WTC11 (cell line): ENCODE results near the gene LCA5. TPM values are rescaled to one million over a fixed set of nuclear protein-coding genes. Genes with fewer than 3 reads are reported as not detected.
A peak's percentile ranks its signal among the peaks of the same experiment; 100 is the strongest.

Experiments used
- ATAC-seq: fragments of 200-7000 bp; cut with Tn5 transposase; 2 replicates; pipeline ENCODE4 v1.10.0; 2021; ENCODE audit warnings: mild to moderate bottlenecking, moderate library complexity
- CTCF ChIA-PET: fragments of 300-600 bp; sonication (Branson Sonifier 250); formaldehyde crosslinking; loops from one replicate; lab custom pipeline; 2021; ENCODE audit warnings: antibody characterized with exemption; lab: Charles Lee
- POLR2A ChIA-PET: fragments of 350-600 bp; sonication (Branson Sonifier 250); formaldehyde crosslinking; loops from one replicate; lab custom pipeline; 2021; ENCODE audit warnings: antibody characterized with exemption; lab: Charles Lee
- DNase-seq: peaks from one replicate; pipeline ENCODE4 v3.0.0; 2021; ENCODE audit warnings: low spot score
- H3K27ac Mint-ChIP-seq: 2 replicates; pipeline ENCODE4 v1.8.0; 2021; ENCODE audit warnings: mixed read lengths
- H3K27me3 Mint-ChIP-seq: 2 replicates; pipeline ENCODE4 v1.8.0; 2021; ENCODE audit warnings: low read depth, mild to moderate bottlenecking, moderate library complexity, mixed read lengths
- H3K36me3 Mint-ChIP-seq: 2 replicates; pipeline ENCODE4 v1.8.0; 2021; ENCODE audit warnings: mixed read lengths
- H3K4me1 Mint-ChIP-seq: 2 replicates; pipeline ENCODE4 v1.8.0; 2022; ENCODE audit warnings: mixed read lengths
- H3K4me3 Mint-ChIP-seq: 2 replicates; pipeline ENCODE4 v1.8.0; 2021; ENCODE audit warnings: mild to moderate bottlenecking, moderate library complexity, mixed read lengths
- H3K9me3 Mint-ChIP-seq: 2 replicates; pipeline ENCODE4 v1.8.0; 2021; ENCODE audit warnings: mixed read lengths
- CREB1 ChIP-seq: sonication (generic); formaldehyde crosslinking; IDR thresholded peaks from 2 replicates; pipeline ENCODE4 v1.8.0; 2023; ENCODE audit warnings: mild to moderate bottlenecking, missing genetic modification reagents
- CREM ChIP-seq: sonication (generic); formaldehyde crosslinking; IDR thresholded peaks from 2 replicates; pipeline ENCODE4 v1.8.1; 2022; ENCODE audit warnings: mild to moderate bottlenecking, missing genetic modification reagents, moderate library complexity
- GRHL2 ChIP-seq: fragments of 250-450 bp; sonication (Bioruptor Pico); IDR thresholded peaks from 2 replicates; pipeline ENCODE4 v1.8.0; 2022; ENCODE audit warnings: mild to moderate bottlenecking, moderate library complexity; ENCODE audit not compliant: insufficient replicate concordance, severe bottlenecking
- HMGA2 ChIP-seq: fragments of 250-450 bp; sonication (Bioruptor Pico); IDR thresholded peaks from 2 replicates; pipeline ENCODE4 v1.4.0; 2021; ENCODE audit warnings: mild to moderate bottlenecking, moderate library complexity
- JUN ChIP-seq: sonication (generic); formaldehyde crosslinking; IDR thresholded peaks from 2 replicates; pipeline ENCODE4 v1.8.0; 2023; ENCODE audit warnings: mild to moderate bottlenecking, missing genetic modification reagents
- MXD4 ChIP-seq: fragments of 250-450 bp; sonication (Bioruptor Pico); IDR thresholded peaks from 2 replicates; pipeline ENCODE4 v1.8.0; 2021; ENCODE audit warnings: mild to moderate bottlenecking, moderate library complexity, borderline replicate concordance
- MYBL2 ChIP-seq: sonication (generic); formaldehyde crosslinking; IDR thresholded peaks from 2 replicates; pipeline ENCODE4 v1.8.1; 2023; ENCODE audit warnings: mild to moderate bottlenecking, moderate library complexity, missing genetic modification reagents
- NFATC4 ChIP-seq: fragments of 250-450 bp; sonication (Bioruptor Pico); IDR thresholded peaks from 2 replicates; pipeline ENCODE4 v1.9.0; 2021; ENCODE audit warnings: mild to moderate bottlenecking
- NR2C2 ChIP-seq: sonication (generic); formaldehyde crosslinking; IDR thresholded peaks from 2 replicates; pipeline ENCODE4 v1.8.0; 2022; ENCODE audit warnings: mild to moderate bottlenecking, missing genetic modification reagents
- NR3C1 ChIP-seq: sonication (generic); formaldehyde crosslinking; conservative IDR thresholded peaks from 2 replicates; pipeline ENCODE4 v1.8.1; 2023; ENCODE audit warnings: low read depth, mild to moderate bottlenecking, missing genetic modification reagents
- OVOL2 ChIP-seq: fragments of 250-450 bp; sonication (Bioruptor Pico); IDR thresholded peaks from 2 replicates; pipeline ENCODE4 v1.9.0; 2021; ENCODE audit warnings: mild to moderate bottlenecking, borderline replicate concordance
- PRRX2 ChIP-seq: fragments of 250-450 bp; sonication (Bioruptor Pico); IDR thresholded peaks from 2 replicates; pipeline ENCODE4 v1.8.0; 2021; ENCODE audit warnings: mild to moderate bottlenecking
- RELA ChIP-seq: sonication (generic); formaldehyde crosslinking; IDR thresholded peaks from 2 replicates; pipeline ENCODE4 v1.8.1; 2022; ENCODE audit warnings: missing genetic modification reagents, mild to moderate bottlenecking, borderline replicate concordance
- RORB ChIP-seq: fragments of 250-450 bp; sonication (Bioruptor Pico); IDR thresholded peaks from 2 replicates; pipeline ENCODE4 v1.9.0; 2021; ENCODE audit warnings: mild to moderate bottlenecking
- SOX15 ChIP-seq: fragments of 250-450 bp; sonication (Bioruptor Pico); IDR thresholded peaks from 2 replicates; pipeline ENCODE4 v1.9.0; 2021; ENCODE audit warnings: mild to moderate bottlenecking
- ZNF121 ChIP-seq: sonication (generic); formaldehyde crosslinking; IDR thresholded peaks from 2 replicates; pipeline ENCODE4 v1.8.0; 2023; ENCODE audit warnings: missing genetic modification reagents
- ZNF416 ChIP-seq: fragments of 250-450 bp; sonication (Bioruptor Pico); IDR thresholded peaks from 2 replicates; pipeline ENCODE4 v1.9.0; 2021; ENCODE audit warnings: mild to moderate bottlenecking, inconsistent platforms
- total RNA-seq: library from RNA; stranded (reverse); gene quantifications from 3 replicates; pipeline ENCODE4 v1.2.3, GENCODE V29; 2021
- TF ChIP-seq, protein P1 (sequence below): fragments of 250-450 bp; sonication (Bioruptor Pico); IDR thresholded peaks from 2 replicates; pipeline ENCODE4 v2.1.2; 2022; ENCODE audit warnings: mild to moderate bottlenecking, moderate library complexity
- TF ChIP-seq, protein P2 (sequence below): fragments of 250-450 bp; sonication (Bioruptor Pico); IDR thresholded peaks from 2 replicates; pipeline ENCODE4 v1.9.0; 2021; ENCODE audit warnings: moderate library complexity, mild to moderate bottlenecking, inconsistent platforms, borderline replicate concordance
- TF ChIP-seq, protein P3 (sequence below): fragments of 250-450 bp; sonication (Bioruptor Pico); IDR thresholded peaks from 2 replicates; pipeline ENCODE4 v1.9.0; 2021; ENCODE audit warnings: mild to moderate bottlenecking
- TF ChIP-seq, protein P4 (sequence below): sonication (generic); formaldehyde crosslinking; IDR thresholded peaks from 2 replicates; pipeline ENCODE4 v1.8.0; 2022; ENCODE audit warnings: mild to moderate bottlenecking, missing genetic modification reagents
- TF ChIP-seq, protein P5 (sequence below): sonication (generic); formaldehyde crosslinking; IDR thresholded peaks from 2 replicates; pipeline ENCODE4 v1.8.1; 2022; ENCODE audit warnings: mild to moderate bottlenecking, moderate library complexity, missing genetic modification reagents
- TF ChIP-seq, protein P6 (sequence below): sonication (generic); formaldehyde crosslinking; IDR thresholded peaks from 2 replicates; pipeline ENCODE4 v1.8.1; 2023; ENCODE audit warnings: mild to moderate bottlenecking, missing genetic modification reagents, moderate library complexity
- TF ChIP-seq, protein P7 (sequence below): sonication (generic); formaldehyde crosslinking; IDR thresholded peaks from 2 replicates; pipeline ENCODE4 v1.8.1; 2022; ENCODE audit warnings: mild to moderate bottlenecking, missing genetic modification reagents, moderate library complexity, borderline replicate concordance
- TF ChIP-seq, protein P8 (sequence below): sonication (generic); formaldehyde crosslinking; IDR thresholded peaks from 2 replicates; pipeline ENCODE4 v1.8.1; 2022; ENCODE audit warnings: low read depth, missing genetic modification reagents, borderline replicate concordance

The LCA5 gene
- total RNA-seq, 1 experiment from 2014 or later: 3.8 TPM

DNA sequence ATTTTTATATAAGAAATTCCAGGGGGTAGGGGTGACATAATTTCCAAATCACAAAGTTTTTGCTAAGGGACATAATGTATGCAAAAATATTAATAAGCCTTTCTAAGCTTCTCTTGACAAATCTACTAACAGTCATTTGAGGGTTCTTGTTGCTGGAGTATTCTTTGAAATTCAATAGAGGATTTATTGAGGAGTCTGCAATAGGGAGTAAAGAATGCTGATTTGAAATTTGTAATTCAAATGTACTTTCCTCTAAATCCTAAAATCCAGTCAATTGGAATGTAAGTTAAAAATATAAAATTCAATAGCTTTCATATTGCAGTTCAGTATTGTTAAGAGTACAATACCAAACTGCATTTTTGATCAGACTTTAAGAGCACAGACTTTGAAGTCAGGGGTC is 17.1 kb upstream of the LCA5 start:
- TF ChIP-seq RORB (no peak), JUN (no peak), NFATC4 (CRISPR knock-in tag) (no peak), SOX15 (no peak), ZNF121 (CRISPR knock-in tag) (no peak), NR2C2 (CRISPR knock-in tag) (no peak)
- TF ChIP-seq, protein P1, sequence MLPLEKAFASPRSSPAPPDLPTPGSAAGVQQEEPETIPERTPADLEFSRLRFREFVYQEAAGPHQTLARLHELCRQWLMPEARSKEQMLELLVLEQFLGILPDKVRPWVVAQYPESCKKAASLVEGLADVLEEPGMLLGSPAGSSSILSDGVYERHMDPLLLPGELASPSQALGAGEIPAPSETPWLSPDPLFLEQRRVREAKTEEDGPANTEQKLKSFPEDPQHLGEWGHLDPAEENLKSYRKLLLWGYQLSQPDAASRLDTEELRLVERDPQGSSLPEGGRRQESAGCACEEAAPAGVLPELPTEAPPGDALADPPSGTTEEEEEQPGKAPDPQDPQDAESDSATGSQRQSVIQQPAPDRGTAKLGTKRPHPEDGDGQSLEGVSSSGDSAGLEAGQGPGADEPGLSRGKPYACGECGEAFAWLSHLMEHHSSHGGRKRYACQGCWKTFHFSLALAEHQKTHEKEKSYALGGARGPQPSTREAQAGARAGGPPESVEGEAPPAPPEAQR: no peak
- TF ChIP-seq, protein P2, sequence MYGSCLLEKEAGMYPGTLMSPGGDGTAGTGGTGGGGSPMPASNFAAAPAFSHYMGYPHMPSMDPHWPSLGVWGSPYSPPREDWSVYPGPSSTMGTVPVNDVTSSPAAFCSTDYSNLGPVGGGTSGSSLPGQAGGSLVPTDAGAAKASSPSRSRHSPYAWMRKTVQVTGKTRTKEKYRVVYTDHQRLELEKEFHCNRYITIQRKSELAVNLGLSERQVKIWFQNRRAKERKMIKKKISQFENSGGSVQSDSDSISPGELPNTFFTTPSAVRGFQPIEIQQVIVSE: no peak
- TF ChIP-seq, protein P3, sequence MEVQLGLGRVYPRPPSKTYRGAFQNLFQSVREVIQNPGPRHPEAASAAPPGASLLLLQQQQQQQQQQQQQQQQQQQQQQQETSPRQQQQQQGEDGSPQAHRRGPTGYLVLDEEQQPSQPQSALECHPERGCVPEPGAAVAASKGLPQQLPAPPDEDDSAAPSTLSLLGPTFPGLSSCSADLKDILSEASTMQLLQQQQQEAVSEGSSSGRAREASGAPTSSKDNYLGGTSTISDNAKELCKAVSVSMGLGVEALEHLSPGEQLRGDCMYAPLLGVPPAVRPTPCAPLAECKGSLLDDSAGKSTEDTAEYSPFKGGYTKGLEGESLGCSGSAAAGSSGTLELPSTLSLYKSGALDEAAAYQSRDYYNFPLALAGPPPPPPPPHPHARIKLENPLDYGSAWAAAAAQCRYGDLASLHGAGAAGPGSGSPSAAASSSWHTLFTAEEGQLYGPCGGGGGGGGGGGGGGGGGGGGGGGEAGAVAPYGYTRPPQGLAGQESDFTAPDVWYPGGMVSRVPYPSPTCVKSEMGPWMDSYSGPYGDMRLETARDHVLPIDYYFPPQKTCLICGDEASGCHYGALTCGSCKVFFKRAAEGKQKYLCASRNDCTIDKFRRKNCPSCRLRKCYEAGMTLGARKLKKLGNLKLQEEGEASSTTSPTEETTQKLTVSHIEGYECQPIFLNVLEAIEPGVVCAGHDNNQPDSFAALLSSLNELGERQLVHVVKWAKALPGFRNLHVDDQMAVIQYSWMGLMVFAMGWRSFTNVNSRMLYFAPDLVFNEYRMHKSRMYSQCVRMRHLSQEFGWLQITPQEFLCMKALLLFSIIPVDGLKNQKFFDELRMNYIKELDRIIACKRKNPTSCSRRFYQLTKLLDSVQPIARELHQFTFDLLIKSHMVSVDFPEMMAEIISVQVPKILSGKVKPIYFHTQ (CRISPR knock-in tag): no peak
- TF ChIP-seq, protein P4, sequence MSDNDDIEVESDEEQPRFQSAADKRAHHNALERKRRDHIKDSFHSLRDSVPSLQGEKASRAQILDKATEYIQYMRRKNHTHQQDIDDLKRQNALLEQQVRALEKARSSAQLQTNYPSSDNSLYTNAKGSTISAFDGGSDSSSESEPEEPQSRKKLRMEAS (CRISPR knock-in tag): no peak

DNA sequence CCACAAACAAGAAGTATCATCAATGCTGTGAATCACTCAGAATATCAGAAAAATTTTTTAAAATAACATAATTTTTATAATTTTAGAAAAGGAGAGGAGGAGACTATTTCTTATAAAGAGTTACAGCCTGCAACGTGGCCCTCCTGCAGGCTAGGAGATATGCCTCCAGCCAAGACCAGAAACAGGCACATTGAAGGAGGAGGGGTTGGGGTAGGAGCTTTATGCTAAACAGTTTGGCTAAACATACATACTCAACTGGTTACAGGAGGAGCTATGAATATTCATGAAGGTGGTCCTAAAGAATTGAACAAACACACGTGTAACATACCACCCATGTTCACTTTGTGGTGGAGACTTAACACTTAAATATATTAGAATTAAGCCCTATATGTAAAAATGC is 14.2 kb upstream of the LCA5 start:
- Mint-ChIP-seq H3K27ac (no peak overlapping the region), H3K4me1 (peaks cover 8% of the 10 kb centered on the region), H3K4me3 (no peak overlapping the region), H3K36me3 (peaks cover 4% of the 10 kb centered on the region), H3K27me3 (no peaks in the 10 kb centered on the region), H3K9me3 (no peaks in the 10 kb centered on the region)
- ATAC-seq (peak; percentile 46; the same call in 1 of the 2 replicates), DNase-seq (no peak)
- TF ChIP-seq HMGA2 (CRISPR knock-in tag): no peak
- no peak for TF ChIP-seq NR2C2 (CRISPR knock-in tag)
- no peak for TF ChIP-seq NR3C1
- no peak for TF ChIP-seq RELA (CRISPR knock-in tag)
- no peak for TF ChIP-seq MXD4 (CRISPR knock-in tag)
- no peak for TF ChIP-seq MYBL2 (CRISPR knock-in tag)
- no peak for TF ChIP-seq GRHL2 (CRISPR knock-in tag)
- CTCF ChIA-PET: no interaction called here
- POLR2A ChIA-PET: no interaction called here

More for the DNA sequence above, 17.1 kb upstream of the LCA5 start:
- ChIA-PET POLR2A (no interaction called here), CTCF (no interaction called here)
- Mint-ChIP-seq H3K4me3 (no peak overlapping the region), H3K9me3 (no peaks in the 10 kb centered on the region), H3K36me3 (no peaks in the 10 kb centered on the region; the same call in none of the 2 replicates), H3K27me3 (no peaks in the 10 kb centered on the region), H3K4me1 (peaks cover 7% of the 10 kb centered on the region), H3K27ac (no peak overlapping the region)
- DNase-seq (no peak), ATAC-seq (no peak)

DNA sequence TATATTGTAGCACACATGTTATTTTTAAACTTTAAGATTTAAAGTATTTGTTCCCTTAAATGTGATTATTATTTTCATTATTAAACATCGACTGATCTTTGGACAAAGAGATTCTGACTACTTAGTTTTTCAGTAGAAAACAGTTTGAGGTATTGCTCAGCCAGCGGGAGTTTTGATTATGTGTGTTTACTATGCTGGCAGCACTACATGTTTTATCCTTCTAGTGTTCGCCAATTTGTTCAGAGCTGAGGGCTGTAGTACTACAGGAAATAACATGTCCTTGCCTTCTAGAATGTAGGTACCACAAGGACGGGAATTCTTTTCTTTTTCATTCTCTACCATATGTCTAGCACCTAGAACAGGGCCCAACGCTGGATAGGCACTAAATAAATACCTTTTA is 11.1 kb upstream of the LCA5 start:
- no peak overlapping the region for H3K4me3 Mint-ChIP-seq
- H3K27me3 Mint-ChIP-seq: no peaks in the 10 kb centered on the region
- DNase-seq (no peak), ATAC-seq (no peak)
- no peak overlapping the region for H3K27ac Mint-ChIP-seq
- CTCF ChIA-PET: no interaction called here
- H3K36me3 Mint-ChIP-seq: peaks cover 4% of the 10 kb centered on the region
- POLR2A ChIA-PET: no interaction called here
- H3K4me1 Mint-ChIP-seq: peaks cover 30% of the 10 kb centered on the region
- no peaks in the 10 kb centered on the region for H3K9me3 Mint-ChIP-seq
- TF ChIP-seq CREB1: no peak
- TF ChIP-seq OVOL2 (CRISPR knock-in tag): no peak
- TF ChIP-seq, protein P5, sequence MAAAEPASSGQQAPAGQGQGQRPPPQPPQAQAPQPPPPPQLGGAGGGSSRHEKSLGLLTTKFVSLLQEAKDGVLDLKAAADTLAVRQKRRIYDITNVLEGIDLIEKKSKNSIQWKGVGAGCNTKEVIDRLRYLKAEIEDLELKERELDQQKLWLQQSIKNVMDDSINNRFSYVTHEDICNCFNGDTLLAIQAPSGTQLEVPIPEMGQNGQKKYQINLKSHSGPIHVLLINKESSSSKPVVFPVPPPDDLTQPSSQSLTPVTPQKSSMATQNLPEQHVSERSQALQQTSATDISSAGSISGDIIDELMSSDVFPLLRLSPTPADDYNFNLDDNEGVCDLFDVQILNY: no peak
- TF ChIP-seq CREM (CRISPR knock-in tag): no peak
- TF ChIP-seq, protein P6, sequence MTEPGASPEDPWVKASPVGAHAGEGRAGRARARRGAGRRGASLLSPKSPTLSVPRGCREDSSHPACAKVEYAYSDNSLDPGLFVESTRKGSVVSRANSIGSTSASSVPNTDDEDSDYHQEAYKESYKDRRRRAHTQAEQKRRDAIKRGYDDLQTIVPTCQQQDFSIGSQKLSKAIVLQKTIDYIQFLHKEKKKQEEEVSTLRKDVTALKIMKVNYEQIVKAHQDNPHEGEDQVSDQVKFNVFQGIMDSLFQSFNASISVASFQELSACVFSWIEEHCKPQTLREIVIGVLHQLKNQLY (CRISPR knock-in tag): no peak
- TF ChIP-seq, protein P2: no peak
- TF ChIP-seq, protein P7, sequence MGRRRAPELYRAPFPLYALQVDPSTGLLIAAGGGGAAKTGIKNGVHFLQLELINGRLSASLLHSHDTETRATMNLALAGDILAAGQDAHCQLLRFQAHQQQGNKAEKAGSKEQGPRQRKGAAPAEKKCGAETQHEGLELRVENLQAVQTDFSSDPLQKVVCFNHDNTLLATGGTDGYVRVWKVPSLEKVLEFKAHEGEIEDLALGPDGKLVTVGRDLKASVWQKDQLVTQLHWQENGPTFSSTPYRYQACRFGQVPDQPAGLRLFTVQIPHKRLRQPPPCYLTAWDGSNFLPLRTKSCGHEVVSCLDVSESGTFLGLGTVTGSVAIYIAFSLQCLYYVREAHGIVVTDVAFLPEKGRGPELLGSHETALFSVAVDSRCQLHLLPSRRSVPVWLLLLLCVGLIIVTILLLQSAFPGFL (CRISPR knock-in tag): no peak
- TF ChIP-seq, protein P8, sequence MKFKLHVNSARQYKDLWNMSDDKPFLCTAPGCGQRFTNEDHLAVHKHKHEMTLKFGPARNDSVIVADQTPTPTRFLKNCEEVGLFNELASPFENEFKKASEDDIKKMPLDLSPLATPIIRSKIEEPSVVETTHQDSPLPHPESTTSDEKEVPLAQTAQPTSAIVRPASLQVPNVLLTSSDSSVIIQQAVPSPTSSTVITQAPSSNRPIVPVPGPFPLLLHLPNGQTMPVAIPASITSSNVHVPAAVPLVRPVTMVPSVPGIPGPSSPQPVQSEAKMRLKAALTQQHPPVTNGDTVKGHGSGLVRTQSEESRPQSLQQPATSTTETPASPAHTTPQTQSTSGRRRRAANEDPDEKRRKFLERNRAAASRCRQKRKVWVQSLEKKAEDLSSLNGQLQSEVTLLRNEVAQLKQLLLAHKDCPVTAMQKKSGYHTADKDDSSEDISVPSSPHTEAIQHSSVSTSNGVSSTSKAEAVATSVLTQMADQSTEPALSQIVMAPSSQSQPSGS (CRISPR knock-in tag): no peak
- TF ChIP-seq PRRX2 (CRISPR knock-in tag): no peak
- TF ChIP-seq ZNF416 (CRISPR knock-in tag): no peak
